Activated CD4-positive, alpha-beta memory T cell treated with anti-CD3 and anti-CD28 coated beads, Interleukin-2, amount 10 ng/mL, durations not matched to agents 7 days and 5 days (primary cell): ENCODE data around the gene MAST3. TPM values are rescaled to one million over a fixed set of nuclear protein-coding genes. Genes with fewer than 3 reads are reported as not detected.

ENCODE experiments used
- CTCF ChIA-PET: fragments of 350-600 bp; sonication (Branson Sonifier 250); formaldehyde crosslinking; loops from one replicate; lab custom pipeline; 2021; ENCODE audit warnings: antibody characterized with exemption, inconsistent platforms; lab: Charles Lee
- POLR2A ChIA-PET: fragments of 350-600 bp; sonication (Branson Sonifier 250); formaldehyde crosslinking; loops from one replicate; lab custom pipeline; 2021; ENCODE audit warnings: antibody characterized with exemption; lab: Charles Lee
- DNase-seq: peaks from one replicate; pipeline ENCODE4 v3.0.0-alpha.2; 2020
- H3K27ac Mint-ChIP-seq: one replicate; pipeline ENCODE4 v1.8.0; 2021; ENCODE audit warnings: mild to moderate bottlenecking, mixed read lengths
- H3K27me3 Mint-ChIP-seq: one replicate; pipeline ENCODE4 v1.8.0; 2021; ENCODE audit warnings: mixed read lengths
- H3K36me3 Mint-ChIP-seq: one replicate; pipeline ENCODE4 v1.8.0; 2021; ENCODE audit warnings: low read depth, mixed read lengths
- H3K4me1 Mint-ChIP-seq: one replicate; pipeline ENCODE4 v1.8.0; 2021; ENCODE audit warnings: mixed read lengths
- H3K4me3 Mint-ChIP-seq: one replicate; pipeline ENCODE4 v1.8.0; 2021; ENCODE audit warnings: mild to moderate bottlenecking, mixed read lengths
- H3K9me3 Mint-ChIP-seq: one replicate; pipeline ENCODE4 v1.8.0; 2021; ENCODE audit warnings: mixed read lengths
- total RNA-seq, 2 experiments: library from RNA; stranded (reverse); gene quantifications; one replicate each; pipeline ENCODE4 v1.2.3, GENCODE V29; 2021

MAST3 gene
- total RNA-seq, 2 experiments from 2014 or later: 29.2 to 29.9 TPM

- peak; percentile 96 for DNase-seq
- Mint-ChIP-seq H3K9me3 (no peaks in the 10 kb centered on the region), H3K4me1 (peaks cover 40% of the 10 kb centered on the region), H3K4me3 (peak overlapping the region; percentile 79), H3K36me3 (peaks cover 10% of the 10 kb centered on the region), H3K27ac (peak overlapping the region; percentile 90), H3K27me3 (no peaks in the 10 kb centered on the region)
- ChIA-PET POLR2A (interaction anchor here (0.9 to 3.2 kb wide), 7 partner anchors 11 to 162 kb away, joined by 3 to 28 read pairs (median 5); partner anchors contain the start of genes MAST3 and PIK3R2), CTCF (interaction anchor here (0.9 to 2.8 kb wide), 6 partner anchors 8 to 135 kb away, joined by 3 to 12 read pairs (median 4); partner anchors contain the start of gene PIK3R2)
Measured at GRCh38 chr19:18117692-18118378, 20.3 kb downstream of the MAST3 start.

GRCh38 chr19:18118420-18119012 is 20.9 kb downstream of the MAST3 start:
- peaks cover 39% of the 10 kb centered on the region for H3K4me1 Mint-ChIP-seq
- CTCF ChIA-PET: interaction anchor here (0.9 to 2.8 kb wide), 6 partner anchors 9 to 161 kb away, joined by 3 to 12 read pairs (median 4); partner anchors contain the start of gene PIK3R2
- H3K27me3 Mint-ChIP-seq: no peaks in the 10 kb centered on the region
- POLR2A ChIA-PET: interaction anchor here (0.6 to 3.2 kb wide), 11 partner anchors 10 to 163 kb away, joined by 3 to 28 read pairs (median 5); partner anchors contain the start of genes IL12RB1, JUND, MAST3 and PIK3R2
- H3K27ac Mint-ChIP-seq: peak overlapping the region; percentile 90
- H3K9me3 Mint-ChIP-seq: no peaks in the 10 kb centered on the region
- no peak for DNase-seq
- peaks cover 14% of the 10 kb centered on the region for H3K36me3 Mint-ChIP-seq
- H3K4me3 Mint-ChIP-seq: peak overlapping the region; percentile 79

GRCh38 chr19:18119013-18119716 is 21.6 kb downstream of the MAST3 start:
- no peaks in the 10 kb centered on the region for H3K9me3 Mint-ChIP-seq
- peak overlapping the region; percentile 79 for H3K4me3 Mint-ChIP-seq
- H3K27me3 Mint-ChIP-seq: no peaks in the 10 kb centered on the region
- ChIA-PET CTCF (interaction anchor here (0.6 to 2.8 kb wide), 9 partner anchors 10 to 161 kb away, joined by 3 to 12 read pairs (median 4); partner anchors contain the start of gene PIK3R2), POLR2A (interaction anchor here (0.6 to 3.2 kb wide), 13 partner anchors 9 to 163 kb away, joined by 3 to 28 read pairs (median 4); partner anchors contain the start of genes IL12RB1, JUND, MAST3 and PIK3R2)
- peak; percentile 66 for DNase-seq
- peaks cover 37% of the 10 kb centered on the region for H3K4me1 Mint-ChIP-seq
- H3K36me3 Mint-ChIP-seq: peaks cover 20% of the 10 kb centered on the region
- H3K27ac Mint-ChIP-seq: peak overlapping the region; percentile 90

GRCh38 chr19:18119717-18120105 is 22.1 kb downstream of the MAST3 start:
- peak; percentile 69 for DNase-seq
- Mint-ChIP-seq H3K4me3 (peak overlapping the region; percentile 79), H3K27ac (peak overlapping the region; percentile 90), H3K9me3 (no peaks in the 10 kb centered on the region), H3K27me3 (no peaks in the 10 kb centered on the region), H3K4me1 (peaks cover 37% of the 10 kb centered on the region), H3K36me3 (peaks cover 25% of the 10 kb centered on the region)
- ChIA-PET POLR2A (interaction anchor here (0.9 to 3.2 kb wide), 8 partner anchors 9 to 162 kb away, joined by 3 to 28 read pairs (median 4); partner anchors contain the start of genes IL12RB1, JUND, MAST3 and PIK3R2), CTCF (interaction anchor here (0.6 to 2.8 kb wide), 8 partner anchors 9 to 160 kb away, joined by 3 to 8 read pairs (median 4); no protein-coding TSS in a partner anchor)

GRCh38 chr19:18120127-18120526 is 22.5 kb downstream of the MAST3 start:
- no peak for DNase-seq
- Mint-ChIP-seq H3K9me3 (no peaks in the 10 kb centered on the region), H3K4me3 (peak overlapping the region; percentile 79), H3K27me3 (no peaks in the 10 kb centered on the region), H3K4me1 (peaks cover 37% of the 10 kb centered on the region), H3K27ac (peak overlapping the region; percentile 90), H3K36me3 (peaks cover 25% of the 10 kb centered on the region)
- ChIA-PET CTCF (interaction anchor here (0.9 to 2.0 kb wide), 6 partner anchors 29 to 160 kb away, joined by 3 to 7 read pairs (median 4); no protein-coding TSS in a partner anchor), POLR2A (interaction anchor here (0.9 to 3.2 kb wide), 8 partner anchors 8 to 162 kb away, joined by 3 to 28 read pairs (median 4); partner anchors contain the start of genes IL12RB1, JUND, MAST3 and PIK3R2)

GRCh38 chr19:18121166-18121565 is 23.6 kb downstream of the MAST3 start:
- CTCF ChIA-PET: interaction anchor here (1.7 kb wide), 1 partner anchor 41 kb away, joined by 4 read pairs; no protein-coding TSS in a partner anchor
- no peak overlapping the region for H3K27ac Mint-ChIP-seq
- peaks cover 37% of the 10 kb centered on the region for H3K4me1 Mint-ChIP-seq
- POLR2A ChIA-PET: interaction anchor here (1.0 to 2.8 kb wide), 2 partner anchors 34 to 71 kb away, joined by 3 to 12 read pairs; partner anchors contain the start of gene IL12RB1
- no peaks in the 10 kb centered on the region for H3K27me3 Mint-ChIP-seq
- no peak for DNase-seq
- no peaks in the 10 kb centered on the region for H3K9me3 Mint-ChIP-seq
- H3K36me3 Mint-ChIP-seq: peaks cover 31% of the 10 kb centered on the region
- no peak overlapping the region for H3K4me3 Mint-ChIP-seq

GRCh38 chr19:18122424-18122823 is 24.8 kb downstream of the MAST3 start:
- no peak overlapping the region for H3K27ac Mint-ChIP-seq
- POLR2A ChIA-PET: interaction anchor here (1.1 kb wide), 2 partner anchors 34 to 38 kb away, joined by 3 read pairs; no protein-coding TSS in a partner anchor
- CTCF ChIA-PET: no interaction called here

GRCh38 chr19:18122860-18123795 is 25.6 kb downstream of the MAST3 start:
- DNase-seq: no peak
- Mint-ChIP-seq H3K36me3 (peaks cover 37% of the 10 kb centered on the region), H3K27me3 (no peaks in the 10 kb centered on the region), H3K9me3 (no peaks in the 10 kb centered on the region), H3K27ac (no peak overlapping the region), H3K4me1 (peaks cover 34% of the 10 kb centered on the region), H3K4me3 (no peak overlapping the region)
- ChIA-PET POLR2A (interaction anchor here (1.1 kb wide), 2 partner anchors 35 to 37 kb away, joined by 3 read pairs; no protein-coding TSS in a partner anchor), CTCF (no interaction called here)

More at GRCh38 chr19:18122424-18122823, 24.8 kb downstream of the MAST3 start:
- no peak overlapping the region for H3K4me3 Mint-ChIP-seq
- H3K9me3 Mint-ChIP-seq: no peaks in the 10 kb centered on the region
- H3K4me1 Mint-ChIP-seq: peaks cover 32% of the 10 kb centered on the region
- DNase-seq: no peak
- H3K36me3 Mint-ChIP-seq: peaks cover 34% of the 10 kb centered on the region
- H3K27me3 Mint-ChIP-seq: no peaks in the 10 kb centered on the region

- Mint-ChIP-seq H3K9me3 (no peaks in the 10 kb centered on the region), H3K27ac (no peak overlapping the region), H3K36me3 (peaks cover 42% of the 10 kb centered on the region), H3K4me3 (no peak overlapping the region), H3K27me3 (no peaks in the 10 kb centered on the region), H3K4me1 (peaks cover 37% of the 10 kb centered on the region)
- POLR2A ChIA-PET: no interaction called here
- CTCF ChIA-PET: no interaction called here
- DNase-seq: no peak
Measured at GRCh38 chr19:18123819-18124218, 26.2 kb downstream of the MAST3 start.

GRCh38 chr19:18126097-18126496 is 28.5 kb downstream of the MAST3 start:
- POLR2A ChIA-PET: interaction anchor here (1.1 to 1.3 kb wide), 2 partner anchors 16 to 25 kb away, joined by 3 to 4 read pairs; no protein-coding TSS in a partner anchor

GRCh38 chr19:18128044-18128443 is 30.5 kb downstream of the MAST3 start:
- Mint-ChIP-seq H3K27ac (peak overlapping the region; percentile 79), H3K27me3 (no peaks in the 10 kb centered on the region), H3K4me3 (no peak overlapping the region), H3K36me3 (peaks cover 49% of the 10 kb centered on the region), H3K9me3 (no peaks in the 10 kb centered on the region), H3K4me1 (peaks cover 11% of the 10 kb centered on the region)
- peak; percentile 64 for DNase-seq
- POLR2A ChIA-PET: interaction anchor here (1.1 to 2.9 kb wide), 5 partner anchors 9 to 24 kb away, joined by 4 to 15 read pairs (median 5); partner anchors contain the start of gene PIK3R2
- CTCF ChIA-PET: interaction anchor here (0.5 to 2.3 kb wide), 4 partner anchors 10 to 199 kb away, joined by 3 to 8 read pairs (median 4); no protein-coding TSS in a partner anchor

More at GRCh38 chr19:18126097-18126496, 28.5 kb downstream of the MAST3 start:
- H3K4me1 Mint-ChIP-seq: peaks cover 15% of the 10 kb centered on the region
- no peak for DNase-seq
- no peaks in the 10 kb centered on the region for H3K27me3 Mint-ChIP-seq
- H3K4me3 Mint-ChIP-seq: no peak overlapping the region
- CTCF ChIA-PET: interaction anchor here (0.9 to 1.3 kb wide), 3 partner anchors 13 to 42 kb away, joined by 3 to 4 read pairs (median 3); no protein-coding TSS in a partner anchor
- peak overlapping the region; percentile 66 for H3K27ac Mint-ChIP-seq
- peaks cover 46% of the 10 kb centered on the region for H3K36me3 Mint-ChIP-seq
- H3K9me3 Mint-ChIP-seq: no peaks in the 10 kb centered on the region
